HFF-Myc (cell line): ENCODE results near the gene SNAPC1.

ENCODE experiments used
- DNase-seq: peaks from one replicate; pipeline ENCODE4 v3.0.0-alpha.2; 2011; ENCODE audit warnings: low read depth; ENCODE audit errors: extremely low read depth
- H3K4me3 ChIP-seq: replicated peaks from 2 replicates; pipeline ENCODE4 v1.5.1; 2011; ENCODE audit warnings: low read depth, mild to moderate bottlenecking, control low read depth, low read length
- TF ChIP-seq, protein P1 (sequence below): IDR thresholded peaks from 2 replicates; pipeline ENCODE4 v1.5.1; 2012; ENCODE audit warnings: mild to moderate bottlenecking, low read depth, low read length, control low read depth; ENCODE audit errors: missing control alignments

The SNAPC1 gene

DNA sequence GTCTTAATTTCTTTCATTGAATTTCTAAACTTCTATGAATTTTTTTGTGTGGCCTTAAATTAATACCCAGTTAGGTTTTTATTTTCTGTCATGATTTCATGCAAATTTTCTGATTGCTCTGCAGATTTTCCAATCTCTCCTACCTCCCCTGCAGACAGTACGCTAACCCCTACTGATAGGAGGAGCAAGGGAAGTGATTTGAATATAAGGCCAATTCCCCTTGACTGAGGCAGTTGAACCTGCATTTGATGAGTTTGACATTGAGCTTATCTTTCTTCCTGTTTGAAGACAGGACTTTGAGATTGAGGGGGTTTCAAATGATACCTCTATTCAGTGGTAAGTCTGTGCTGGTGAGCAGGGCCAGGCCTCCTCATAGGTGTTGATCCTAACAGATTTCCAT lies 74.6 kb downstream of the SNAPC1 start:
- TF ChIP-seq, protein P1, sequence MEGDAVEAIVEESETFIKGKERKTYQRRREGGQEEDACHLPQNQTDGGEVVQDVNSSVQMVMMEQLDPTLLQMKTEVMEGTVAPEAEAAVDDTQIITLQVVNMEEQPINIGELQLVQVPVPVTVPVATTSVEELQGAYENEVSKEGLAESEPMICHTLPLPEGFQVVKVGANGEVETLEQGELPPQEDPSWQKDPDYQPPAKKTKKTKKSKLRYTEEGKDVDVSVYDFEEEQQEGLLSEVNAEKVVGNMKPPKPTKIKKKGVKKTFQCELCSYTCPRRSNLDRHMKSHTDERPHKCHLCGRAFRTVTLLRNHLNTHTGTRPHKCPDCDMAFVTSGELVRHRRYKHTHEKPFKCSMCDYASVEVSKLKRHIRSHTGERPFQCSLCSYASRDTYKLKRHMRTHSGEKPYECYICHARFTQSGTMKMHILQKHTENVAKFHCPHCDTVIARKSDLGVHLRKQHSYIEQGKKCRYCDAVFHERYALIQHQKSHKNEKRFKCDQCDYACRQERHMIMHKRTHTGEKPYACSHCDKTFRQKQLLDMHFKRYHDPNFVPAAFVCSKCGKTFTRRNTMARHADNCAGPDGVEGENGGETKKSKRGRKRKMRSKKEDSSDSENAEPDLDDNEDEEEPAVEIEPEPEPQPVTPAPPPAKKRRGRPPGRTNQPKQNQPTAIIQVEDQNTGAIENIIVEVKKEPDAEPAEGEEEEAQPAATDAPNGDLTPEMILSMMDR, result no peak
- no peak for DNase-seq
- H3K4me3 ChIP-seq, result no peak overlapping the region

DNA sequence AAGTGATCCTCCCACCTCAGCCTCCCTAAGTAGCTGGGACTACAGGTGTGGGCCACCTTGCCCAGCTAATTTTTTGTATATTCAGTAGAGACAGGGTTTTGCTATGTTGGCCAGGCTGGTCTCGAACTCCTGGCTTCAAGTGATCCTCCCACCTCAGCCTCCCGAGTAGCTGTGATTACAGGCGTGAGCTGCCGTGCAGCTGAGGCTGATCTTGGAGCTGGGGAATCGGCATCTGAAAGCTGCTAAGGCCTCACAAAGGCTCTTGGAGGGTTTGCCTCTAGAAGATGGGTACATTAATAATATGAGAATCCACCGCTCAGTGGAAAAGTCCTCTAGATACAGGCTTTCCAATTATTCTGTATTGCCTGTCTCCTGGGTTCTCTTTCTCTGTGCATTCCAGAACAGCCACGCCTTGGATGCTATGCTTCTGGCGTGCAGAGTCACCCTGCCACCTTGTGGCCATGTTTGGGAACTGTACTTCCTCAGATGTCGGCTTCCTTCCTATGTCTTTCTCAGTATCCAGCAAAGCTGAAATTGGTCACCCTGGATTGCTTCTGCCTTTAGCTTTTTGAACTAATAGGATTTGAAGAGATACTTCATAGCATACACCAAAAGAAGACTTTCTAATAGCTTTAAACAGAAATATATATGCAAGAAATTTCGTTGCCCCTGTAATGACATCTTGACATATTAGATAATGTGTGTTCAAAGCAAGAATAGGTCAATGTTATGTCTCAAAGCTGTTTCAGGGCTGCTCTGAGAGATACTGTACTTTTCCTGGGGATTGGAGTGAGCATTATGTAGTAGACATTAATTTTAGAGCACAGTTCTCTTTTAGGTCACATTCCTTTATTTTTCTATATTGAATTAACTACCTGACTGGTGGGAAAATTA lies 75.4 kb downstream of the SNAPC1 start:
- DNase-seq, result peak; percentile 55
- no peak overlapping the region for H3K4me3 ChIP-seq
- TF ChIP-seq, protein P1, result peak; percentile 91

DNA sequence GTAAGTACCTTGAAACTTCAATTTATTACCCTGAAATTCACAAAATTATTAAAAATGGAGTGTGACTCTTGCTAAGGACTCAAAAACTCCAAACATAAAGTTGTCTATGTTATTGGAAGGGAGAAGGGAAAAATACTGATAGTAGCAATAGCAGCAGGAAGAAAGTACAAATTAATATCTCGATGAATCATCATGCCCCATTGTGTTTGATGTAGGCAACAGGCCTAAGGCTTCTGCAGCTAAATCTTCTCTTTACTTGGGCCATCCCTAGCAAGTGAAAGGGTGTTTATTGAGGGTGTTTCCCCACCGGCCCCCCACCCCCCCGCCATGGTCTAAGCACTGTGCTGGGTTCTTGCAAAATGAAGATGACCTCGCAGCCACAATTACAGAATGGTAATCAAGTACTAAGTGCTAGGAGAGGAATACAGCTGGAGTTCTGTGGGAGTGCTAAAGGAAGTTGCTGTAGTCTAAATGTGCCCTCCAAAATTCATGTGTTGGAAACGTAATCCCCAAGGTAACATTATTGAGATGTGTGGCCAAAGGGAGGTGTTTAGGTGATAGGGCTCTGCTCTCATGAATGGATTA lies 76.5 kb downstream of the SNAPC1 start:
- no peak for DNase-seq
- no peak overlapping the region for H3K4me3 ChIP-seq
- TF ChIP-seq, protein P1, result no peak

DNA sequence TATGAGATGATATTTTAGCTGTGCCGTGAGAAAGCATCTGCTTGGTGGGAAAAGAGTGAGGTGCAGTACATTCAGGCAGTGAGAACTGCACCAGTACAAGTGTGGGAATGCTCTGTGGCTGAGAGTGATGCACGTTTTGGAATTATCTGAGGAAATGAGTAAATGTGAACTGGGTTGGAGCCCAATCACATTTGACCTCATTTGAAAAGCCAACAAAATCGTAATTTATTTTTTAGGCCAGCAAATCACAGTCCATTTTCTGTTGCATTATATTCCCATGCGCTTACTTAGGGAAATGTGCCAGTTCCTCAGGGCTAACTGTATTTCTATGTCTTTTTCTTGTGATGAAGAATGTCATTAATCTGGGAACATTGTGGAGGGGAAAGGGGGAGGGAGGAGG lies 77.3 kb downstream of the SNAPC1 start:
- H3K4me3 ChIP-seq, result no peak overlapping the region
- TF ChIP-seq, protein P1, result no peak
- no peak for DNase-seq

DNA sequence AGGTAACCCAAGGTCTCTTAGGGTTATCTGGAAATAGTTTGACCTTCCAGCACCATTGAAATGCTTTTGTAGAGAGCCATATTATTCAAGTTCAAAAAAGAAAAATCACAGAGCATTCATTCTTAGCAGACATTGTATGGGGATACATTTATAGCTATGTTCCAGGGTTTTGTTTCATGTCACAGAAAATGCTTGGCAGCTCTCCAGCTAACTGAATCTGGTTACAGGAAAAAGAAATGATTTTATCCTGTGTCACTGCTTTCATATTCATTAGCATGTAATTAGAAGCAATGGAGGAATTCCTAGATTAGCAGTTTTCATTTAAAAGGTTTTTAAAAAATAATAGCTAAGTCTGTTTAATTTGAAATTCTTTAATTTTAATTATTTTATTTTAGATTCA lies 78.9 kb downstream of the SNAPC1 start:
- no peak overlapping the region for H3K4me3 ChIP-seq
- DNase-seq, result peak; percentile 1
- TF ChIP-seq, protein P1, result no peak
